ENCODE results near the gene PYGM.
A peak's percentile ranks its signal among the peaks of the same experiment; 100 is the strongest.

PYGM gene

DNA sequence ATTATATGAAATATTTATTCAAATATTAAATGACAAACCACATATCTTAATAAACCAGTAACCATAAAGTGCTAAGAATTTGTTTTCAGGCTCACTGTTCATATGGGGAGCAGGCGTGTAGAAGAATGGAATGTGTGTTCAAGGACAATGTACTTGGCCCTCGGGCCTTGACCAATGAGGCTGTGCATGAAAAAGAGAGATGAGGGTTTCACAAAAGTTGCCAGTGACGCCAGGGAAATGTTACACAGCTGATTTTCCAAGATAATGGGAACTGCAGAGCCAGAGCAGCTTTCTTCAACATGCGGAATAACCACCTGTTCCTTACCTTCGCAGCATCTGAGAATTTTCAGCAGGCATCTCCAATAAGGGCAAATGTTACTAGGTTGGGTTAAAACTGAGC lies 14.4 kb upstream of the PYGM start:
- DNase-seq (ENCODE audit: low read depth) = no peak
- TF ChIP-seq, protein P1, sequence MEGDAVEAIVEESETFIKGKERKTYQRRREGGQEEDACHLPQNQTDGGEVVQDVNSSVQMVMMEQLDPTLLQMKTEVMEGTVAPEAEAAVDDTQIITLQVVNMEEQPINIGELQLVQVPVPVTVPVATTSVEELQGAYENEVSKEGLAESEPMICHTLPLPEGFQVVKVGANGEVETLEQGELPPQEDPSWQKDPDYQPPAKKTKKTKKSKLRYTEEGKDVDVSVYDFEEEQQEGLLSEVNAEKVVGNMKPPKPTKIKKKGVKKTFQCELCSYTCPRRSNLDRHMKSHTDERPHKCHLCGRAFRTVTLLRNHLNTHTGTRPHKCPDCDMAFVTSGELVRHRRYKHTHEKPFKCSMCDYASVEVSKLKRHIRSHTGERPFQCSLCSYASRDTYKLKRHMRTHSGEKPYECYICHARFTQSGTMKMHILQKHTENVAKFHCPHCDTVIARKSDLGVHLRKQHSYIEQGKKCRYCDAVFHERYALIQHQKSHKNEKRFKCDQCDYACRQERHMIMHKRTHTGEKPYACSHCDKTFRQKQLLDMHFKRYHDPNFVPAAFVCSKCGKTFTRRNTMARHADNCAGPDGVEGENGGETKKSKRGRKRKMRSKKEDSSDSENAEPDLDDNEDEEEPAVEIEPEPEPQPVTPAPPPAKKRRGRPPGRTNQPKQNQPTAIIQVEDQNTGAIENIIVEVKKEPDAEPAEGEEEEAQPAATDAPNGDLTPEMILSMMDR (IDR thresholded peaks at IDR 0.05; ENCODE audit: insufficient read depth, low read depth, low read length, missing control alignments) = no peak
- no peak overlapping the region for H3K4me3 ChIP-seq (ENCODE audit: low read depth, low read length)

DNA sequence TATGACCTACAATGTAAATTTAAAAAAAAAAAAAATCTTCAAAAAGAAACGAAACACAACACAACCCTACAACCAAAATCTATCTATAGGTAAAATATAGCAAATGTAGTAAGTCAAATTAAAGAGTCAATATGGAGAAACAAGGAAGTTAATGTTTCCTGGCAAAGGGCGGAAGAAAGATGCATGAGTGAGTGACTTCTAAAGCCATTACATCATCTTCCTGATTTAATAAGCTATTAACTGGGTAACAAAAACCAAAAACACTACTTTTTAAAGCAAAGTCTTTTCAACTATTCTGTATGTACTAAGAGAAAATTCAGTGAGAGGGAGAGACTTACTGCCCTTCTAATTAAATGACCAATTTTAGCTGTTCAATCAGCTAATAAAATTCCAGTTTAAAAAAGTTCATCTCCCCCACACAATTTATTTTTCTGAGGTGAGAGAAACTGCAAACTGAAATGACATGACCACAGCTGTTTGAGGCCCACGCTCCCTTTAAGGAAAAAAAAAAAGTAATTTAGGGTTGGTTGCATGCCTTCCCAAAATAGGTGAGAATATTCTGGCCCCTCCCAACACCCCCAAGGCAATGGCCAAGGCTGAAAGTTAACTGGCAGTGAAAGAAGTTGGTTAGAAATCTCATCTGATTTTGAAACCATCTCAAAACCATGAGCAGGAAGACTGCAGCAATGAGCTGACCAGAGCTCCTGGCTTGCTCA lies 12.7 kb upstream of the PYGM start:
- TF ChIP-seq, protein P1 (IDR thresholded peaks at IDR 0.05; ENCODE audit: insufficient read depth, low read depth, low read length, missing control alignments) = no peak
- peak; percentile 63 for DNase-seq (ENCODE audit: low read depth)

DNA sequence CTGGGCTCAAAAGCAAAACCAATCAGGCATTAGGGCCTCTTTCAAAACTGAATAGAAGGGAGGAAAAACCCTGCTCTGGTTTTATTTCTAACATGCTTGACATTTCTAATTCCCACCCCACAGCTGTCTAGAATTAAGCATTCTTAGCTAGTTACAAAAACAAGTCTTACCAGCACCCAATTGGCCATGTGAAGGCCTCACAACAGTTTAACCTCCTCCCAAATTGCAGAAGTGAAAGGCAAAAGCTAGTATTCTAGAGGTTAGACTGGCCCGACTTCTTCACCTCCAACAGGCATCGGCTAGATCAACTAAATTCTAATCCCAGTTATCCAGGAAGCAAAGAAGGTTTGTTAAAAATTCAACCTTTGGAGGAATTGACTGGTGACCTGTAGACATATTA lies 12.1 kb upstream of the PYGM start:
- TF ChIP-seq, protein P1 (IDR thresholded peaks at IDR 0.05; ENCODE audit: insufficient read depth, low read depth, low read length, missing control alignments) = no peak
- H3K4me3 ChIP-seq (ENCODE audit: low read depth, low read length) = no peak overlapping the region
- peak; percentile 61 for DNase-seq (ENCODE audit: low read depth)

More for the DNA sequence above, 12.7 kb upstream of the PYGM start:
- H3K4me3 ChIP-seq (ENCODE audit: low read depth, low read length) = peak overlapping the region; percentile 6; the same call in 1 of the 2 replicates

DNA sequence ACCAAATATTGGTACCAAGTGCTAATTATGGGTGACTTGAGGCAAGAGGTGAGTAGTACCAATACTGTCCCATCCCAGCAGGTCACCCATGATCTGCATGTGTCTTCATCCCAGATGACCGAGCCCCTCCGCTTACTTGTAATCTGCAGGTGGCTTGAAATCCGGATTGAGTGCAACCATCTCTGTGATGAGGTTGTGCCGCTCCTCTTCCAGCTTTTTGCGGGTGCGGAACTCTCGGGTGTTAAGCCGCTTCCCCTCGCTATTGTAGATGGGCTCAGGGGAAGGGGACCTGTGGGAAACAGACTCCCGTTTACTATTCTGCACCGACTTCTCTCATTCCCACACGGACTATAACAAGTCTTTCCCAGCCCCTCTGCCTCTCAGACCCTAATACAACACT lies 10.3 kb upstream of the PYGM start:
- no peak for DNase-seq (ENCODE audit: low read depth)
- H3K4me3 ChIP-seq (ENCODE audit: low read depth, low read length) = no peak overlapping the region
- TF ChIP-seq, protein P1 (IDR thresholded peaks at IDR 0.05; ENCODE audit: insufficient read depth, low read depth, low read length, missing control alignments) = no peak

DNA sequence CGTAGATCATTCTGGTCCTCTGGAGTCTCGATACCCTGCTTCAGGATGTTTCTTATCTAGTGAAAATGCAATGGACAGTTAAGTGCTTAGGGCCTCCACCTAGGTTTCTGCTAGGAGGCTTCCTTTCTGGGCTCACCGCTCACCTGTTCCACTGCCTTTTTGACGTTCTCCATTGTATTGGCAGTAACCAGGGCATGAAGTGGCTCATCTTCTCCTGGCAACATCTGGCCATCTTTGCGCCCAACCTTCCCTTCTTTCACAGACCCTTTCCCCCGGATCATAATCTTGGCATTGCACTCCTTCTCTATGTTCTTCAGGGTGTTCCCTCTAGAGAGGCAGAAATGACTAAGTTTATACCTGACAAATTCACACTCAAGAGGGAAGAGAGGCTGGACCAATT lies 9.5 kb upstream of the PYGM start:
- H3K4me3 ChIP-seq (ENCODE audit: low read depth, low read length) = no peak overlapping the region
- no peak for DNase-seq (ENCODE audit: low read depth)
- TF ChIP-seq, protein P1 (IDR thresholded peaks at IDR 0.05; ENCODE audit: insufficient read depth, low read depth, low read length, missing control alignments) = no peak

DNA sequence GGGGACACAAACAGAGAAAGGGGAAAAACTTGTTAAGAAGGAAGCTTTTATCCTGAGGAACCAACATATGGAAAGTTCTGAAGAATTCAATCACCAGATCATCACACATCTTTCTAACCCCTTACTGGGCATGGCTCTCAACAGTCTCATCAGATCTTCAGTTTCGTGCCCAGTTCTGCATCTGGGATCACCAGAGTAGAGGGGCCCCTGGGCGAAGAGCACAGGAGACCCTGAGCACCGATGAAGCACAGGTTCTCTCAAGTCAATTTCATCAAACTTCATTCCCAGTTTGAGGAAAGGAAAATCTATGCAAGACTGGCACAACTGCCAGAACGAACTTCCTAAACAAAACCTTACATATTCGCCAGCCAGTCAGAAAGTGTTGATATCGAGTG lies 8.5 kb upstream of the PYGM start:
- no peak overlapping the region for H3K4me3 ChIP-seq (ENCODE audit: low read depth, low read length)
- TF ChIP-seq, protein P1 (IDR thresholded peaks at IDR 0.05; ENCODE audit: insufficient read depth, low read depth, low read length, missing control alignments) = no peak

More for the DNA sequence above, 8.5 kb upstream of the PYGM start:
- DNase-seq (ENCODE audit: low read depth) = no peak

Data from GM12865 (cell line).